Head of caudate nucleus (tissue), 42 donors: ENCODE data around the gene LST1.
A peak's percentile ranks its signal among the peaks of the same experiment; 100 is the strongest.

Experiments
- DNase-seq, 42 donors: peaks; one replicate each; pipeline versions ENCODE4 v3.0.0 to v3.0.0-alpha.2; 2020 to 2021; ENCODE audit warnings: mixed read lengths in 7 of 42
- intact Hi-C: fragments of 100-400 bp; cut with DNase I; formaldehyde crosslinking; loops from one replicate; pipeline ENCODE4 v1.15.0; 2022

The LST1 gene

DNA sequence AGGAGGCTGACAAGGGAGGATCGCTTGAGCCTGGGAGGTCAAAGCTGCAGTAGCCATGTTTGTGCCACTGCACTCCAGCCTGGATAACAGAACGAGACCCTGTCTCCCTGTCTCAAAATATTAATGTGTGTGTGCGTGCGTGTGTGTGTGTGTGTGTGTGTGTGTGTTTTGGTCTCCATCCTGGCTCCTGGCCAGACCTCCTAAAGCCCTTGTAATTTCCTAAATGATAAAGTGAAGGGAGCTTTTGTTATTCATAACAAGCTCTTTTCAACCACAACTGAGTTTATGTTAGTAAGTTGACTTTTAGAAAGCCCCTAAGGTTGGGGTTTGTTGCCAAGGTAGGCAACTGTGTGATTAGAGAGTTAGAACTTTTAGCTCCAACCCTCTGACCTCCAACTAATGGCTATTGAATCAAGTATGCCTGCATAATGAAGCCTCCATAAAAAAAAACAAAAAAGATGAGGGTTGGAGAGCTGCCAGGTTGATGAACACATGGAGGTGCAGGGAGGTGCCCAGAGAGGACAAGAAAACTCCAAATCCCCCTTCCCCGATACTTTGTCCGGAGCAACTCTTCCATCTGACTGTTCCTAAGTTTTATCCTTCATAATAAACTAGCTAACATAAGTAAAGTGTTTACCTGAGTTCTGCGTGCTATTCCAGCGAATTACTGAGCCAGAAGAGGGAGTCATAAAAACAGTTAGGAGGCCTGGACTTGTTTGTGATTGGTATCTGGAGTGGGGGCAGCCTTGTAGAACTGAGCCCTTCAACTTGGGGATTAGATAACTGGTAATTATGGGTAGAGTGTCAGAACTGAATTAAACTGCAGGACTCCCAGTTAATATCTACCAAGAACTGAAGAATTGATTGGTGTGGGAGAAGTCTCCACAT lies 23.7 kb downstream of the LST1 start:
- intact Hi-C loops, result no loop called here
- DNase-seq, result no peak

DNA sequence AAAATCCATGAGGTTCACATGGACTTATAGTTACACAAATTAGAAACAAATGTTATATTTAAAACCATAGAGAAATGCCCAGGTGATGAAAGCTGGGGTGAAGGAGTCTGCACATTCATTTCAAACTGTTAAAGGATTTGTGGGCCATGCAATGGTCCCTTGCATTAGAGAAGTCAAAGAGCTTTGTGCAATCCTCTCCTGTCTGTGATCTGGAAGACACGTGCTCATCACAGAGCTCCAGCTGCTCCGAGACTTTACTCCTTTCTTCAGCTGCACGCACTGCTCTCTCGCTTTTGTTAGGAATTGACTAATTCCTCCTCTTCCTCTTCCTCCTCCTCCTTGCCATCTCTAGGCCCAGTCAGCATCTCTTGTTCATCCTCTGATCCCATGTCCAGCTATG lies 24.9 kb downstream of the LST1 start:
- no peak for DNase-seq
- intact Hi-C loops, result no loop called here

DNA sequence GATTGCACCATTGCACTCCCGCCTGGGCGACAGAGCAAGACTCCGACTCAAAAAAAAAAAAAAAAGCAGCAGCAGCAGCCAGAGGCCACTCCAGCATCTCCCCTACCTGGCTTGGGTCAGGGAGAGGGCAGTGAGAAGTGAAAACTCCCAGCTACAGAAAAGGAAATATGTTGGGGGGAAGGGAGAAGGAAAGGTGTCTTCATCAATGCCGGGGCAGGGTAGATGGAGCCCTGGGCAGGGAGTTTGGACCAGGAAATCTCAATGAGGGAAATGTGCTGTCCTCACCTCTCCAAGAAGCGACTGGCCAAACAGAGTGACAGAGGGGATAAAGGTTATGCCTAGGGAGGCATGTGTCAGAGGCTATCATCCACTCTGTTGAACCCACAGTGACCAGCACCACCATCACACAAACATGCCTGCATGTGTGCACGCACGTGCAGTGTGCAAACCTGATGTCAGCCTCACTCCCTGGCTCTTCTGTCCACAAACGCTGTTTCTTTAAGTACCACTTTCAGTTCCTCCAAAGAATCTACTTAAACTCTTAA lies 28.1 kb downstream of the LST1 start:
- intact Hi-C loops, result no loop called here
- peak in 4 of 42 donors; percentile 20 to 38 (median 30) for DNase-seq

DNA sequence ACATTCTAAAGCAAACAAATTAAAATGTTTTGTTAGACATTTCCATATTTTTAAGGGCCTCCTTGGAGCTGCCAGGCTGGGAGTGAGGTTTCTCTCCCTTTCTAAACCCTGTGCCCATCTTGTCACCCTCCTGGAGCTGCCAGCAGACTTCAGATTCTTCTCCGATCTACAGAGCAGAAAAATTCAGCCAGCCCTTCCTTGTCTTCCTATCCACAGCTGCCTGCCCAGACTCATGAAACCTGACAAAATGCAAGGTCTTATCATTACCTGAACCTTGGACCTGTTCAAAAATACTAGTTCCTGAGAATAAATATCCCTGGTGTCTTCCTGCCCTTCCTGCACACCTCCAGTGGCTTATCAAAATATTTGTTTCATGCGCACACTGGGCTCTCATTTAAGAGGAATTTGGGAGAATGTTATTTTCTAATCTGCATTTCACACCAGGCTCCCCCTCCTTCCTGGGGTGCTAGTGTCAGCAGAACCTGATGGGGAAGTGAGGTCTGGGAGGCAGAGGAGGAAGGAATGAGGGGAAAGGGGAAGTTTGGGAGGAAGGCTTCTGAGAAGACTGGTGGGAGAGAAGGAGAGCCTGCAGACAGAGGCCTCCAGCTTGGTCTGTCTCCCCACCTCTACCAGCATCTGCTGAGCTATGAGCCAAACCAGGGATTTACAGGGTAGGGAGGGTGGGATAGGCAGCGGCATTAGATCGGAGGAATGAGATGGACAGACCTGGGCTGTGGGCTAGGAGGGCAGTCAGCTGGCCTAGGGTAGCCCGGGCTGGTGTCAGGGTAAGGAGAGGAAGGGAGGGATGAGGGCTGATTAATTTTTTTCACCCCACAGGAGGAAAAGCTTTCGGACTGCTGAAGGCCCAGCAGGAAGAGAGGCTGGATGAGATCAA lies 28.9 kb downstream of the LST1 start, which contains the start of gene AIF1:
AIF1 (plus strand) TSS at position 551 of the 895 bp plus-strand sequence; CDS start at position 647, 96 bp downstream.
- peak in 1 of 42 donors; percentile 25 for DNase-seq
- intact Hi-C loops, result no loop called here

DNA sequence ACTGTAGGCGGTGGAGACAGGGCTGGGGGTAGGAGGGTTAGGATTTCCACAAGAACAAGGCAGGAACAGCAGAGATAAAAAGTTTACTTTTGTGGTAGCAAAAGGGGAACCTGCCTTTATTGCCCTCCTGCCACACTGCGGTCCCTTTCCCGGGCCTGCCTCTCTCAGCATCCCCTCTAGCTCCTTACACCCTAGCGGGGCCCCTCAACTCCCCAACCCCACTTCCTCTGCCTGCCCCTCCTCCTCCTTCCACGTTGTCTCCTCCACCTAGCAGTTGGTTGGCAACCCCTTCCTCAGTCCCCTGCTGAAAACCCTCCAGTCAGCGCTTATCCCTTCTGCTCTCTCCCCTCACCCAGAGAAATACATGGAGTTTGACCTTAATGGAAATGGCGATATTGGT lies 29.7 kb downstream of the LST1 start:
- DNase-seq, result peak in 6 of 42 donors; percentile 11 to 48 (median 26)
- intact Hi-C loops, result no loop called here

DNA sequence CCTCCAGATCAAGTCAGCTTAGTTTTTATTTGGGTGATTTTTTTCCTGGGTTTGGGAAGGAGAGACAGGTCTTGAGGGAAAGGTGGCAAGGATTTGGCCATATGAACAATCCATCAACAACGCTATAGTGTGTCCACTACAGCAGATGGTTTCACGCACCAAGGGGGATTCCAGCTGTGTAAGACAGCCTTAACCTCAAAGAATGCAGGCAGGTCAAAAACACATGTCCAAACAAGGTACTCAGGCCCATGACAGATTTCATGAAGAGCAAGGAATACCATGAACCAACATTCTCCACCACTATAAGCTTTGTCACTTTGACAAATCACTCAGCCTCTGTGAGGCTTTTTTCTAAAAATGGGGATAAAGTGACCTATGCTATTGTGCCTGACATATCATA lies 30.9 kb downstream of the LST1 start:
- intact Hi-C loops, result no loop called here
- DNase-seq, result no peak

DNA sequence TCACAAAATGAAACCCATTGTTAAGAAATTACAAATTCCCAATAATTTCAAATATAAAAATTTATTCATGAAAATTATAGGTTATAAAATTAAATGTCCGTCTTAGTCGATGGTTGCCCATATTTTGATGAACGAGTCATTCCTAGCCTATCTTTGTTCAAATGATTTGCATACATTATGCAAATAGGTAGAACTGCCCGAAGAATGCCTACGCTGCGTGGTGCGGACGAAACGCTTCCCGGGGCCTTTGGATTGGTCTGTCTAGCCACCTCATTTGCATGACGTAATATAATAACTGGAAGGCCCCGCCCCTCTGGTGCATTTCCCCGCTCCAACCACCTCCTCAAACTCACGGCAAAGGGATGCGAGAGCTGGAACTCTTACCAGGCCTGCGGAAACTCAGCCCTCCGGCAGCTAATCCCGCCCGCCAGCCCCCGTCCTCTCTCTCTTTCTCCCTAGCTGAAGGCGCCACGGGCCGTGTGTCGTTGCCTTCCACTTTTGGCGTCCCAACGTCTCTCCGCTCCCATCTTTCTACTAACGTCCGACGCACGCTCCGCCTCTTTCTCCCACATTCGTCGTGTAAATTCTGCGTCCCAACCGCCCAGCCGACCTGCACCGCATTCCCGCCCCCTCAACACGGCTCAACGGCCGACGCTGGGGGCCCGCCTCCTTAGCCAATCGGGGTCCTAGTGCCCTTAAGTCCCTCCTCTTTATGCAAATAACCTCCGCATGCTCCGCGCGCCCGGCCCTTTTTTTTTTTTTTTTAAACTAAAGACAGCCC lies 33.9 kb downstream of the LST1 start:
- intact Hi-C loops, result loop anchor here (5.0 kb wide), 2 partner anchors 47 to 78 kb away; partner anchors contain the start of genes CSNK2B, DDX39B and LY6G5B
- peak; percentile 90 to 99 (median 97) for DNase-seq

DNA sequence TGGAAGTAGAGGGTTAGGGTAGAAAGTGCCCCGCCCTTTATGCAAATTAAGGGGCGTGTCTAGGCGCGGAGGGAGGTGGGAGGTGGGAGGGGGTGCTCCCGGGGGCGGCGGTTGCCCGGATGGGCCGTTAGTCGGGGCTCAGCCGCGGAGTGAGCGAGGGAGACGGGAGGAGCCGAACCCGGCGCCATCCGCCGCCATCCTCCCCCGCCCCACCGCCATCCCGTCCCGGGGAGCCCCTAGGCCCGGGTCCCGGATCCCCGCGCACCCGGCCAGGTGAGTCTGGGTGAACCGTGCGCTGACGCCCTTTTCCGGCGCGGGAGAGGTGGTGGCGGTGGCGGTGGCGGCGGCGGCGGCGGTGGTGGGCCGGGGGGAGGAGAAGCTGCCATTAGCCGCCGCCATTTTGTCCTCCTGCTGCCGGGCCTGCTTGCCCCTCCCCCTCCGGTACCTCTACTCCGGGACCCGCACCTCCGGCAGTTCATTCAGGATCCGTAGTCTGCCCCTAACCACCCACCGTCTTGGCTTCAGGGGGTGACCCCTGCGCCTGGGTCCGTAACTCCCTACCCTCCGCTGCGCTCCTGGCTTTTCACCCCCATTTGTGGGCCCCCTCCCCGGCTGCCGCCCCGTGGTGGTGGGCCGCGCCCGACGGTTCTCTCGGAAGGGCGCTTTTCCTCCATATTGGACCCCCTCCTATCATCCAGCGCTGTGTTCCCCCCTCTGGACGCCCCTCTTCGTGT lies 34.7 kb downstream of the LST1 start, which contains the start of gene PRRC2A:
PRRC2A (plus strand) TSS at position 130 of the 734 bp plus-strand sequence. CDS start 2,075 bp downstream, outside the sequence.
- DNase-seq, result peak in 32 of 42 donors; percentile 48 to 98 (median 80)
- intact Hi-C loops, result loop anchor here (5.0 kb wide), 2 partner anchors 47 to 78 kb away; partner anchors contain the start of genes CSNK2B, DDX39B and LY6G5B

DNA sequence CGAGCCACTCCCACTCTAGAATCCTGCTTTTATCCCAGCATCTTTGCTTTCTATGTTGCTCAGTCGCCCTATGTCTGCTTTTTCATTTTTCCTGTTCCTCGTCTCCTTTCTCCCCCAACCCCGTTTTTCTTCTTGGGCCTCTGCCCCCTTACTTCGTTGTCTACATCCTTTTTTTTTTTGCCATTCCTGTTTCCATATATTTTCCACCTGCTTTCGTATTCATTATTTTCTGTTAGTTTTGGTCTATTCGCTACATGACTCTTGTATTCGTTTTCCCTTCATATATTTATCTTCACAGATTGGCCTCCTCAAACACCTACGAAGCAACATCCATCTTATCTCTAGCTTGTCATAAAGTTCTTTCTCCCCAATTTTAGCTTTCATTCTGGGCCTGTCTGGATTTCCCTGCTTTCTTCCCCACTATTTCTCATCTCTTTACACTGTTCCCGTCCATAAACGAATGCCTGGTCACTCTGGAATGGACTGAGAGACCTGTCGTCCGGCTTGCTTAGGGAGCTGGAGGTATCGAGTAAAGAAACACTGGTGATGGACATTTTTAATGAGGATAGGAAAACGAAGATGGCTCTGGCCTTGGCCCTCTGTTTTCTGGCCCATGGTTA lies 35.4 kb downstream of the LST1 start:
- DNase-seq, result no peak
- intact Hi-C loops, result loop anchor here (5.0 kb wide), 2 partner anchors 46 to 79 kb away; partner anchors contain the start of genes CSNK2B, DDX39B and LY6G5B

DNA sequence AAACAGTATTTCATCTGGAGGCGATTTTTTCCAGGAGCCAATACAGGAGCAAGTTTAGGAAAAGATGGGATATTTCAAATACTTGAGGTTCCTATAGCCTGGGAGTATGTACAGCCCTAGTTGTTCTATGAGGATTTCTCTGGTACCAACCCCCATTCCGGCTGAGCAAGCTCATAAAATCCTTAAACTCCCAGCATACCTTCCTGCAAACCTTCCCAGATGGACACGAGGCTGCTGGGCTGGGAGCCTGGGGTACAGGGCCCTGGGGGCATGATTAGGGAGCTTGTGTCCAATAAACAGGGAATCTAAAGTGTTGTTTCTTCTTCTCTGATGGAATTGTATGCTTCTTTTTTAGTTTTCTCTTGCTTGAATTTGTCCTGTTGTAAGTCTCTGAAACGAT lies 35.9 kb downstream of the LST1 start:
- no peak for DNase-seq
- intact Hi-C loops, result loop anchor here (5.0 kb wide), 2 partner anchors 45 to 80 kb away; partner anchors contain the start of genes CSNK2B, DDX39B and LY6G5B

DNA sequence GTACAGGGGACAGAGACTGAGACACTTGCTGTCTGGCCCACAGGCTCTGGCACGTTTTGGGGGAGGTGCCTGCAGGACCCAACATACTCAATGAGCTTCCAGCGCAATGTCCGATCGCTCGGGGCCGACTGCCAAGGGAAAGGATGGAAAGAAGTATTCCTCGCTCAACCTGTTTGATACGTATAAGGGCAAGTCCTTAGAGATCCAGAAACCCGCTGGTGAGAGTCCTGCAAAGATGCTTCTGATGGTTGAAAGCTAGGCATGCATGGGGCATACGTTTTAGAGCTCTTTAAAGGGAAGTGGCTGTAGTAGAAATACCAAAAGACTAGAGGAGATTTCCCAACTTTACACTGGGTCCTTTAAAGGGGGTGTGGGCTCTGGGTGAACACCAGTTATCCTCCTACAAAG lies 36.6 kb downstream of the LST1 start:
- intact Hi-C loops, result loop anchor here (5.0 kb wide), 2 partner anchors 45 to 80 kb away; partner anchors contain the start of genes CSNK2B, DDX39B and LY6G5B
- DNase-seq, result no peak

DNA sequence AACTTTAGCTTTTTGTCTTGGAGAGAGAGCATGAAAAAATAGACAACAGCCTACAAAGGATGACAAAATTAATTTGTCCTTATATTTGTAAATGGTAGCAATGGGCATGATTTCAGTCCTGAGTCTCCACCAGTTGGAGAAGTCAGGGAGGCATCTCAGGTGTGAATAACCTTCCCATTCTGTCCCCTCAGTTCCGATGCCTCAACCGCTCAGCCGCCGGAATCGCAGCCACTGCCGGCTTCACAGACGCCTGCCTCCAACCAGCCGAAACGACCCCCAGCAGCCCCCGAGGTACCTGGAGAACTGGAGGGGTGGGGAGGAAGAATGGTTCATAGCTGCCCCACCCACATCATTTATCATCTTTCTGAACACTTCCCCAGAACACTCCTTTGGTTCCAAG lies 38.0 kb downstream of the LST1 start:
- DNase-seq, result no peak
- intact Hi-C loops, result loop anchor here (5.0 kb wide), 2 partner anchors 43 to 82 kb away; partner anchors contain the start of genes CSNK2B, DDX39B and LY6G5B

DNA sequence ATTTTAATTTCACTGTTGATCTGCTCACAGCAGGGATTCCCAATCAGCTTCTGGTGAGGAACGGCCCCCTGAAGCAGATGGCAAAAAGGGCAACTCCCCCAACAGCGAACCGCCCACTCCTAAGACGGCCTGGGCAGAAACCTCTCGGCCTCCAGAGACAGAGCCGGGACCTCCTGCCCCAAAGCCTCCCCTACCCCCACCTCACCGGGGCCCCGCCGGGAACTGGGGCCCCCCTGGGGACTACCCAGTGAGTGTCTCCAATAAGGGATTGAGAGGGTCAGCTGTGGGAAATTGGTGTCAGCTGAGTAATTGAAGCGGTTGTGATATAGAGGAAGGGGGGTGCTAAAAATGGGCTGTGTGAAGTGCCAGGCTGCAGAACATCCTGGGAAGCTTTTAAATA lies 40.9 kb downstream of the LST1 start:
- DNase-seq, result no peak
- intact Hi-C loops, result no loop called here

DNA sequence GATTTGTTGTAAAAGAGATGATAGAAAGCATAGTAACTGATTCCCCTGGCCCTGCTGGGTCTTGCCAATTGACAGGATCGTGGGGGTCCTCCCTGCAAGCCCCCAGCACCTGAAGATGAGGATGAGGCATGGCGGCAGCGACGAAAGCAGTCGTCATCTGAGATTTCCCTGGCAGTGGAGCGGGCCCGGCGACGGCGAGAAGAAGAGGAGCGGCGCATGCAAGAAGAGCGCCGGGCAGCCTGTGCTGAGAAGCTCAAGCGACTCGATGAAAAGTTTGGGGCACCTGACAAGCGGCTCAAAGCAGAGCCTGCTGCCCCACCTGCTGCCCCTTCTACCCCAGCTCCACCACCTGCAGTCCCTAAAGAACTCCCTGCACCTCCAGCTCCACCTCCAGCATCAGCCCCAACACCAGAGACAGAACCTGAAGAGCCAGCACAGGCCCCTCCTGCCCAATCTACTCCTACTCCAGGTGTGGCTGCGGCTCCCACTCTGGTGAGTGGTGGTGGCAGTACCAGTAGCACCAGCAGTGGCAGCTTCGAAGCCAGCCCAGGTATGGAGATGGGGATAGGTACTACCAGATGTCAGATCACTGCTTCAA lies 41.7 kb downstream of the LST1 start:
- DNase-seq, result no peak
- intact Hi-C loops, result no loop called here

DNA sequence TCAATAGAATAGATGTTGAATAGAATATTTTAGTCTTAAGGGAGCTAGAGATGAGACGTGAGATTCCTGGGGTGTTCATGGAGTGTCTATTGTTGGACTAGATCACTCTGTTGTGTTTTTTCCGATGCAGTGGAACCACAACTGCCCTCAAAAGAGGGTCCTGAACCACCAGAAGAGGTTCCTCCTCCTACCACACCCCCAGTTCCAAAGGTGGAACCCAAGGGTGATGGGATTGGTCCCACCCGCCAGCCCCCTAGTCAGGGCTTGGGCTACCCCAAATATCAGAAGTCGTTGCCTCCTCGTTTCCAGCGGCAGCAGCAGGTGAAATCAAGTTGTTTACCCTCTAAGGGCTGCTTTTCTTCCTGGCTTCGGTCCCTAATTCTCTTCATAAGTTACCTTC lies 42.9 kb downstream of the LST1 start:
- intact Hi-C loops, result no loop called here

DNA sequence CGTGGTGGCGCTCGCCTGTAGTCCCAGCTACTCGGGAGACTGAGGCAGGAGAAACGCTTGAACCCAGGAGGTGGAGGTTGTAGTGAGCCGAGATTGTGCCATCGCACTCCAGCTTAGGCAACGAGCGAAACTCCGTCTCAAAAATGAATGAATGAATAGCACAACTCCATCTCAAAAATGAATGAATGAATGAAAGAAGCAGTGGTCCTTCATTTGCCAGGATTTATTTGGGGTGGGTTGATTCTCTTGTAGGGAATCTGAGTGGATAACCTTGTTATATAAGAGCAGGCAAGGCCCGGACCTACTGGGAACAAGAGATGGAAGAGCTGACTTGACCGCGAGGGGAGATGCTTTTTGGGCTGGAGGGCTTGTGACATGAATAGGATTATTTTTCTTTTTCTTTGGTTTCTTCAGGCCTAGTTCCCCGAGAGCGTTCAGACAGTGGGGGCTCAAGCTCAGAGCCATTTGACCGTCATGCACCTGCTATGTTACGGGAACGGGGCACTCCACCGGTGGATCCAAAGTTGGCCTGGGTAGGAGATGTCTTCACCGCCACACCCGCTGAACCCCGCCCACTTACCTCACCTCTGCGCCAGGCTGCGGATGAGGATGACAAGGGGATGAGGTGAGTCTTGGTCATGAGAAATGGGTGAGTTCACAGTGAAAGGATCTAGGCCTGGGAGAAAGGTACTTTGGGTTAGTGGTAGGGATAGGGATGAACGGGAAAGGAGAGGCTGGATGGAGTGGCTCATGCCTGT lies 44.3 kb downstream of the LST1 start:
- DNase-seq, result no peak

More for the DNA sequence above, 42.9 kb downstream of the LST1 start:
- DNase-seq, result no peak

More for the DNA sequence above, 44.3 kb downstream of the LST1 start:
- intact Hi-C loops, result no loop called here
